Caco-2 (cell line): ENCODE measurements around the gene GAN. TPM values are rescaled to one million over a fixed set of nuclear protein-coding genes. Genes with fewer than 3 reads are reported as not detected.

Experiments used
- BruUV-seq: library from RNA; stranded (reverse); fragments of 400-500 nt; replicated peaks from 2 replicates; lab custom pipeline; 2021; lab: Mats Ljungman, UMichigan
- CTCF ChIA-PET: fragments of 300-600 bp; sonication (Branson Sonifier 250); formaldehyde crosslinking; loops from one replicate; lab custom pipeline; 2022; ENCODE audit warnings: antibody characterized with exemption; lab: Charles Lee
- POLR2A ChIA-PET: fragments of 300-600 bp; sonication (Branson Sonifier 250); formaldehyde crosslinking; loops from one replicate; lab custom pipeline; 2022; ENCODE audit warnings: antibody characterized with exemption; lab: Charles Lee
- DNase-seq, 2 experiments: peaks; one replicate each; pipeline versions ENCODE4 v3.0.0 to v3.0.0-alpha.2; 2020 to 2022
- H3K27me3 ChIP-seq: replicated peaks from 2 replicates; pipeline ENCODE4 v1.6.0; 2011; ENCODE audit warnings: low read length; ENCODE audit not compliant: control insufficient read depth, insufficient read depth
- H3K36me3 ChIP-seq: 2 replicates; pipeline ENCODE4 v1.5.1; 2011; ENCODE audit warnings: low read length; ENCODE audit not compliant: control insufficient read depth, insufficient read depth
- H3K4me1 ChIP-seq: fragments of 250-450 bp; sonication (Bioruptor Pico); 2 replicates; pipeline ENCODE4 v1.5.1; 2020; ENCODE audit warnings: mild to moderate bottlenecking
- H3K4me3 ChIP-seq: 2 replicates; pipeline ENCODE4 v1.5.1; 2011; ENCODE audit warnings: low read depth, mild to moderate bottlenecking, control low read depth, low read length
- H3K9me3 ChIP-seq: fragments of 250-450 bp; sonication (Bioruptor Pico); 2 replicates; pipeline ENCODE4 v1.5.1; 2020; ENCODE audit warnings: mild to moderate bottlenecking, moderate library complexity
- H3K27ac Mint-ChIP-seq: one replicate; pipeline ENCODE4 v1.8.0; 2022; ENCODE audit warnings: mixed read lengths; ENCODE audit not compliant: unreplicated experiment
- H3K27me3 Mint-ChIP-seq: one replicate; pipeline ENCODE4 v1.8.0; 2022; ENCODE audit warnings: mixed read lengths; ENCODE audit not compliant: insufficient read depth, unreplicated experiment
- H3K36me3 Mint-ChIP-seq: one replicate; pipeline ENCODE4 v1.8.0; 2022; ENCODE audit warnings: mild to moderate bottlenecking, mixed read lengths; ENCODE audit not compliant: insufficient read depth, unreplicated experiment
- H3K4me1 Mint-ChIP-seq: one replicate; pipeline ENCODE4 v1.8.0; 2022; ENCODE audit warnings: low read depth, mixed read lengths; ENCODE audit not compliant: unreplicated experiment
- H3K4me3 Mint-ChIP-seq: one replicate; pipeline ENCODE4 v1.8.0; 2022; ENCODE audit warnings: mild to moderate bottlenecking, moderate library complexity, mixed read lengths; ENCODE audit not compliant: unreplicated experiment
- H3K9me3 Mint-ChIP-seq: one replicate; pipeline ENCODE4 v1.8.0; 2022; ENCODE audit warnings: mixed read lengths; ENCODE audit not compliant: unreplicated experiment
- CTCF ChIP-seq, 2 experiments: fragments of 200-600 bp in 1 of 2; IDR thresholded peaks; 1 replicate in 1 of 2; 2 replicates in 1 of 2; pipeline versions ENCODE4 v1.5.1 to v1.8.0; 2011 to 2022; ENCODE audit warnings: antibody characterized with exemption in 1 of 2, control low read depth in 1 of 2, inconsistent platforms in 1 of 2, low read depth in 1 of 2, low read length in 1 of 2, mild to moderate bottlenecking in 1 of 2, moderate library complexity in 1 of 2; ENCODE audit not compliant: insufficient read depth in 1 of 2, severe bottlenecking in 1 of 2, unreplicated experiment in 1 of 2
- intact Hi-C: fragments of 100-400 bp; cut with micrococcal nuclease; formaldehyde crosslinking; loops from one replicate; pipeline ENCODE4 v1.10.0; 2022; ENCODE audit not compliant: unreplicated experiment
- total RNA-seq: library from RNA; stranded (reverse); gene quantifications from 2 replicates; pipeline ENCODE4 v1.2.3, GENCODE V29; 2022

Gene GAN
- total RNA-seq, 1 experiment from 2014 or later = 29.3 TPM

GRCh38 chr16:81280393-81280792 lies 34.4 kb upstream of the GAN start:
- Mint-ChIP-seq H3K27me3 (no peaks in the 10 kb centered on the region), H3K4me3 (no peak overlapping the region)
- CTCF ChIA-PET = no interaction called here

DNA sequence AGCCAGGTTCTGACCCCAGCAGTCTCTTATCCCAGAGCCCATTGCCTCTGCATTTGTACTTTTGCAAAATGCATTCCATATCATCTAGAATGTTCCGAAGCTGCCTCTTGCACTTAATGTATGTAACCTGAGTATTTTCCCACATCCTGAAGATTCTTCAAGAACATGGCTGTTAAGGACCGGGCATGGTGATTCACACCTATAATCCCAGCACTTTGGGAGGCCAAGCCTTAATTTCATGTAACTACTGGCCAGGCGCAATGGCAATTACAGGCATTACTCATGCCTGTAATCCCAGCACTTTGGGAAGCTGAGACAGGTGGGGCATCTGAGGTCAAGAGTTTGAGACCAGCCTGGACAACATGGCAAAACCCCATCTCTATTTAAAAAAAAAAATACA lies 31.7 kb upstream of the GAN start:
- ChIA-PET CTCF (no interaction called here), POLR2A (no interaction called here)
- H3K36me3 ChIP-seq = no peaks in the 10 kb centered on the region
- DNase-seq = no peak
- no peak overlapping the region for H3K4me3 ChIP-seq
- no peak overlapping the region for H3K27ac Mint-ChIP-seq
- no peaks in the 10 kb centered on the region for H3K36me3 Mint-ChIP-seq
- peaks cover 7% of the 10 kb centered on the region for H3K4me1 Mint-ChIP-seq
- intact Hi-C loops = no loop called here
- no peaks in the 10 kb centered on the region for H3K27me3 ChIP-seq
- no peaks in the 10 kb centered on the region for H3K9me3 ChIP-seq
- no peaks in the 10 kb centered on the region for H3K9me3 Mint-ChIP-seq
- TF ChIP-seq CTCF (IDR thresholded peaks at IDR 0.05; ENCODE audit: insufficient read depth in 1 of 2, low read depth in 1 of 2, low read length in 1 of 2, severe bottlenecking in 1 of 2, unreplicated experiment in 1 of 2) = no peak
- BruUV-seq = no TSS peak
- no peaks in the 10 kb centered on the region for H3K27me3 Mint-ChIP-seq
- peaks cover 11% of the 10 kb centered on the region for H3K4me1 ChIP-seq
- no peak overlapping the region for H3K4me3 Mint-ChIP-seq

More at GRCh38 chr16:81280393-81280792, 34.4 kb upstream of the GAN start:
- no peaks in the 10 kb centered on the region for H3K9me3 ChIP-seq
- no peak for DNase-seq
- peaks cover 36% of the 10 kb centered on the region for H3K4me1 ChIP-seq
- Mint-ChIP-seq H3K9me3 (no peaks in the 10 kb centered on the region), H3K36me3 (no peaks in the 10 kb centered on the region), H3K4me1 (peaks cover 21% of the 10 kb centered on the region), H3K27ac (no peak overlapping the region)
- POLR2A ChIA-PET = interaction anchor here (0.5 kb wide), 1 partner anchor 42 kb away, joined by 5 read pairs; the partner anchor contains the start of gene BCO1
- no peaks in the 10 kb centered on the region for H3K36me3 ChIP-seq
- no TSS peak for BruUV-seq
- no peak for TF ChIP-seq CTCF (IDR thresholded peaks at IDR 0.05; ENCODE audit: insufficient read depth in 1 of 2, low read depth in 1 of 2, low read length in 1 of 2, severe bottlenecking in 1 of 2, unreplicated experiment in 1 of 2)
- intact Hi-C loops = no loop called here
- no peak overlapping the region for H3K4me3 ChIP-seq
- H3K27me3 ChIP-seq = no peaks in the 10 kb centered on the region

- TF ChIP-seq CTCF (IDR thresholded peaks at IDR 0.05; ENCODE audit: insufficient read depth in 1 of 2, low read depth in 1 of 2, low read length in 1 of 2, severe bottlenecking in 1 of 2, unreplicated experiment in 1 of 2) = no peak
- POLR2A ChIA-PET = no interaction called here
- Mint-ChIP-seq H3K4me3 (no peak overlapping the region), H3K27me3 (no peaks in the 10 kb centered on the region), H3K9me3 (no peaks in the 10 kb centered on the region), H3K36me3 (no peaks in the 10 kb centered on the region), H3K27ac (no peak overlapping the region), H3K4me1 (peaks cover 5% of the 10 kb centered on the region)
- no TSS peak for BruUV-seq
- CTCF ChIA-PET = no interaction called here
- Histone ChIP-seq H3K9me3 (no peaks in the 10 kb centered on the region), H3K4me1 (peaks cover 4% of the 10 kb centered on the region; the same call in 1 of the 2 replicates), H3K36me3 (no peaks in the 10 kb centered on the region), H3K27me3 (no peaks in the 10 kb centered on the region), H3K4me3 (no peak overlapping the region)
- no peak for DNase-seq
- intact Hi-C loops = no loop called here
These were observed 29.7 kb upstream of the GAN start for GRCh38 chr16:81284995-81285600.
